Left cardiac atrium (tissue), 4 donors: ENCODE data around the gene ACOXL. TPM values are rescaled to one million over a fixed set of nuclear protein-coding genes. Genes with fewer than 3 reads are reported as not detected.

ENCODE experiments used
- ATAC-seq, 2 donors: fragments of 200-7000 bp; cut with Tn5 transposase; one replicate each; pipeline ENCODE4 v1.9.1; 2020; ENCODE audit warnings: mild to moderate bottlenecking in 2 of 2, moderate library complexity in 2 of 2
- DNase-seq: peaks from one replicate; pipeline ENCODE4 v3.0.0-alpha.2; 2020
- intact Hi-C, 2 donors: fragments of 100-400 bp; cut with DNase I; formaldehyde crosslinking; loops; one replicate each; pipeline versions ENCODE4 v1.14.1 to v1.15.1; 2022 to 2023
- total RNA-seq, 2 donors: library from RNA; stranded (reverse); fragmentation: NEBNext Ultra II Directional; extraction: Animal tissue kit (Norgen Biotek cat#: 25700); gene quantifications; one replicate each; pipeline ENCODE4 v1.2.1, GENCODE V29; 2021
- donor health status: DM: no; HTN: yes; CAD: no.
- donor health status: DM: no; HTN: yes; CAD: no; lungs with severe emphysema.
- donor health status: DM: yes; HTN: yes; CAD: no.
- donor health status: Dilated cardiomyopathy.

Gene ACOXL
- total RNA-seq, 2 donors from 2014 or later = 0.12 TPM; not detected in 1

DNA sequence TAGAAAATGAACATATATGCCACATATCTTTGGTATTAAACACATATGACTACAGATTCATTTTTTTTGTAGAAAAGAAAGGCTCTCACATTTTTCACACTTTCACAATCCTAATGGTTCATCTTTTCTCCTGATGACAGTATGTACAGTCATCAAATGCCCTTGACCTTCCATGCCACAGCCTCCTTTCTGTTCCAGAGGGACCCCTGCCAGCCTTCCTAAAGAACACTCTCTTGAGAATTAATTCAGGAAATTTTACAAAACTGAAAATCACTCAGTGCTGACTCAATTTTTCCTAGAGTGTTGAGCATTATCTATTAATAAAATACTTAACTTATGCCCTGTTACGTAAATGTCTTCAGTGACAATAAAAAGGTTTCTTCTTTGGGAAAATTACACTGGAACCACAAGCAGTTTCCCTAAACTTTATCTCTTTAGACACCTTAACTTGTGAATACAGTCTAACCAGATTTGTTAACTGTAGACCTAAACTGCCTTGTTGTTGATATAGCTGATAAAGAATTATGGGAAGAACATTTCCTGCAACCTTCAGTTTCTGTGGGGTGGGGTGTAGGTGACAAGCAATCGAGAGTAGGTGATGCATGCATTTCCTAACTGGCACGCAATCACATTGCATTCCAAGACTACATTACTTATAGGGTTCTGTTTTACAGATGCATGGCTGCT is 15.3 kb upstream of the ACOXL start:
- peak in 1 of 2 donors; percentile 61 for ATAC-seq
- DNase-seq = no peak
- intact Hi-C loops = no loop called here

DNA sequence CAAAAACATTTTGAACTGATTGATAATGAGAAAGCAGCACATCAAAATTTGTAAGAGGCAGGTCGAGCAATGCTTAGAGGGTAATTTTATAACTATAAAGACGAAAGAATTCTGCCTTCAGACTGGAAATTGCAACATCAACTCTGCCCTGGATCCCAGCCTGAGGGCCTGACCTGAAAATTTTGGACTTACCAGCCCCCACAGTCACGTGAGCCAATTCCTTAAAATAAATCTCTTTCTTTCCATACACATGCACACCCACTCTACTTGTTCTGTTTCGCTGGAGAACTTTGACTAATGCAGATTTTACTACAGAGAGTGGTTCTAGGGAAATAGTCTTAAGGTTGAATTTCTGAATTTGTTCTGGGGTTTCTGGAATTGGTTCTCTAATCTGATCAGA is 14.6 kb upstream of the ACOXL start:
- ATAC-seq (peak; percentile 83 to 86), DNase-seq (peak; percentile 31)
- intact Hi-C loops = no loop called here

DNA sequence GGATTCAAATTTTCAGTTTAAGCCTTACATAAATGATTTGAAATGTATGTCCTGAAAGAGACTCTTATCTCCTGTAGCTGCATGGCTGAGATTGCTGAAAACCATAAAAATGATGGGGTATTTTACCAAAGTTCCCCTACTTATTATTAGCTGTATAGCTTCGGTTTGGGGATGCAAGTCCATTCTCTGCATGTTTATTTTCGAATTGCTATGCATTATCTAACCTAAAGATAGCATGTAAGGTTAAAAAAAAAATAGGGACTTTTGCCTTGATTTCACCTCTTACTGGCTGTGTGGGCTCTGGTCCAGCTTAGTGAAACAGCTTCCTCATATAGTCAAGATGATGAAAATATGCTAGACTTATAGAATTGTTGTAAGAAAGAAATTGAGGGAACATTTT is 14.0 kb upstream of the ACOXL start:
- intact Hi-C loops = no loop called here
- ATAC-seq (no peak), DNase-seq (no peak)

DNA sequence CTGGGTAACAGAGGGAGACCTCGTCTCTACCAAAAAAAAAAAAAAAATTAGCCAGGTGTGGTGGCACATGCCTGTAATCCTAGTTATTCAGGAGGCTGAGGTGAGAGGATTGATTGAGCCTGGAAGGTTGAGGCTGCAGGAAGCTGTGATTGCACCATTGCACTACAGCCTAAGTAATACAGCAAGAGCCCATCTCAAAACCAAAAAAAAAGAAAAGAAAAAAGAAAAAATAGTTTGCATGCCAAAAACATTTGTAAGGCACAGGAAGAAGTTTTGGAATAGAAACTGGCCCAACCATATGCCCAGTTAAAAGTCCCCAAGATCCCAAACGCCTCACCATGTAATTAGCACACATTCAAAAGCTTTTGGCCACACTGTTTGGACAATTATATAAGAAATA is 13.4 kb upstream of the ACOXL start:
- intact Hi-C loops = no loop called here
- no peak for DNase-seq
- ATAC-seq = peak in 1 of 2 donors; percentile 55

DNA sequence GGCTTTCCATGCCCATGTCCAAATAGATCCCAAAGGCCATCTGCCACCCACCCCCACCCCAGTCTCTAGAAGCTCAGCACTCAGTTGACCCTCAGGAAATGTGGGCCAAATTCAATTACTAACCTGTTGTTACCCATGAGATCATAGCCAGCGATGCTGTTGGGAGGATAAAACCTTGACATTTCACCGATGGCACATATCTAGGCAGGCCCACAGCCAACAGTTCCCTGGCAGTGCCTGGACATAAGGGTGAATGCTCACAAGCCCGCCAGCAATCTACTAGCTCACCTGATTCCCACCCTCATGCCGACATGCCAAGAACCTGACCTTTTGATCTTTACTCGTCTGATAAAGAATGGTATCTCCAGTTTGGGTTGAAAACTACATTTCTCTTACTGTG is 11.8 kb upstream of the ACOXL start:
- DNase-seq (no peak), ATAC-seq (no peak)
- intact Hi-C loops = no loop called here

DNA sequence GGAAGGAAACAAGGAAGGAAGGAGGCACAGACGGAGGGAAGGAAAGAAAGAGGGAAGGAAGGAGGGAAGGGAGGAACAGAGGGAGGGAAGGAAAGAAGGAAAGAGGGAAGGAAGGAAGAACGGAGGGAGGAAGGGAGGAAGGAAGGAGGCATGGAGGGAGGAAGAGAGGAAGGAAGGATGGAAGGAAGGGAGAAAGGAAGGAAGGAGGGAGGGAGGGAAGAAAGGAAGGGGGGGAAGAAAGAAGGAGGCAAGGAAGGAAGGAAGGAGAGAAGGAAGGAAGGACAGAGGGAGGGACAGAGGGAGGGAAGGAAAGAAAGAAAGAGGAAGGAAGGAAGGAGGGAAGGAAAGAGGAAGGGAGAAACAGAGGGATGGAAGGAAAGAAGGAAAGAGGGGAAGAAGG is 7.6 kb upstream of the ACOXL start:
- intact Hi-C loops = no loop called here

DNA sequence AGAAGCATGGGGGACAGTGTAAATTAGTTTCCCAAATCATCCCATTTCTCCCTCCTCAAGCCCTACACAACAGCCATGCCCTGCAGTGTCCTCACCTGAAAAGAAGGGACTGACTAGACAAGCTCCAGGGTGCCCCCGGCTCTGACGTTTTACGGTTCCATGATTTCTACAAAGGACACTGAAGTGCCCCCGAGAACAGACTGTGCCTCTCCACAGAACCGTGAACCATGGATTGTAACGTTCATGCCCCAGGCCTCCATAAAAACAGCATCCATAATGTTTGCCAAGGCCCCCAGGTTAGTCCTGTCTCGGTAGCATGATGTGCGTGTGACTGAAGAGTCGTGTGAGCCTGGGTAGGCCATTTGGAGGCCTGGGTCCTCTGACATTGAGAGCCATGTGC is 7.0 kb upstream of the ACOXL start:
- DNase-seq = no peak
- intact Hi-C loops = no loop called here
- no peak for ATAC-seq

More for the DNA sequence above, 7.6 kb upstream of the ACOXL start:
- DNase-seq (no peak), ATAC-seq (no peak)

DNA sequence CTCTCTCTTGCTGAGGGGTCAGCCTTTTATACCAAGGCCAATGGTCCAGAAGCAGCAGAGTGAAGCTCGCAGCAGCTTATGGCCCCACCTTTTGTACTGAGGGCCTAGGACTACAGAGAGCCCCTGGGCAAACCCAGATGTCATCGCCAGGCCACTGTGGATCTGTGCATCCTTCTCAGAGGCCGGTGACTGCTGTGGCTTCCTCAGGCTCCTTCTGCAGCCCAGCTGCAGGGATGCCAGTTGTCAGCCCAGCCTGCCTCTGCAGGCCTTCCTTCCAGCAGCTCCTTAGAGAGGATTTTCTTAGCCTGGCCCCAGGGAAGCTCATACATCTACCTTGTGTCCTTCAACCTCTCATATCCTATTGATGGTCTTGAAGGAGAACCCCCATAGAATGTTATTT is 6.5 kb upstream of the ACOXL start:
- DNase-seq = no peak
- no peak for ATAC-seq
- intact Hi-C loops = no loop called here

DNA sequence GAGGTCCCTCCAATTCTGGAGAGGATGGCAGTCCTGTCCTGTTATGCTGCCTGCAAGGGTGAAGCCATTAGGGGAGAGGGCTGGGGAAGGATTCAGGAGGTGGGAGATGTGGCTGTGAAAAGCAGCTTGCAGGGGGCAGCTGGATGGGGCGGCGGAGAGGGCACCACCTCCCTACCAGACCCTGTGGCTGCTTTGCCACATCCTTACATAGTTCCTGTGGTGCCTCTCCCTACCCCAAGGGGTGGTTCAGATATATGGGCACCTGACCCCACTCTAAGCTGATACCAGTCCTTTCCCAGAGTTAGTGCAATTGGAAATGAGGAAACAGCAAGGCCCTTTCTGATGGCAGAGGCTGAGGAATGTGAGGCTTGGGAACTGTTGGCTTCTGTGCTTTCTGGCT is 6.1 kb upstream of the ACOXL start:
- intact Hi-C loops = no loop called here
- no peak for ATAC-seq
- no peak for DNase-seq

DNA sequence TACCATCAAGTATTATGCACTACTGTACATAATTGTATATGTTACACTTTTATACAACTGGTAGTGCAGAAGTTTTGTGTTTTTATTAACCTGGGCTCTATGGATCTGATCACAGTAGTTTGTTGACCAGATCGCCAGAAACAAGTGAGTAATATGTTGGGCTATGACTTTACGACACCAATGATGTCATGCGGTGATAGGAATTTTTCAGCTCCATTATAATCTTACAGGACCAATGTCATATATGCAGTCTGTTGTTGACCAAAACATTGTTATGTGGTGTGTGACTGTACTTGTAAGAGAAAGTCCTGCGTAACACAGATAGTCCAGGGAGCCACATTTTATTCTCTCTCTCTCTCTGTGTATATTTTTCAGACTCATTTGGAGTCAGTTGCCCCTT is 4.5 kb upstream of the ACOXL start:
- DNase-seq (no peak), ATAC-seq (no peak)
- intact Hi-C loops = no loop called here

DNA sequence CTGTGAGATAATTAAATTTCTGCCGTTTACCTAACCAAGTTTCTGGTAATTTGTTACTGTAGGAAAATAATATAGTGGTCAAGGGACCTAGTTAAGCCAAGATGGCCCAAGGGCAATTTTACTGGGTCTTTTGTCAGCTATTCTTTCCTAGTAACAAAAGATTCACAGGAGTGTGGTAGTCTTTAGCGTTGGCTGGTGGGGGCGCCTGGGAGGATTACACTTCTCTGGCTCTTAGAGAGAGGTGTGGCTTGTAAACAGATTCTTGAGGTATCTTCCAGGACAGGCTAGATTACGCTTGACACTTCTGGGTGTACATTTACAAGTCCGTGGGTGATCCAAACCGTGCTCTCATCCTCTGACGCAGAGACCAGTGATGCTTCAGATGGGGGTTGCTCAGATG is 3.3 kb upstream of the ACOXL start:
- intact Hi-C loops = no loop called here
- DNase-seq (no peak), ATAC-seq (no peak)

DNA sequence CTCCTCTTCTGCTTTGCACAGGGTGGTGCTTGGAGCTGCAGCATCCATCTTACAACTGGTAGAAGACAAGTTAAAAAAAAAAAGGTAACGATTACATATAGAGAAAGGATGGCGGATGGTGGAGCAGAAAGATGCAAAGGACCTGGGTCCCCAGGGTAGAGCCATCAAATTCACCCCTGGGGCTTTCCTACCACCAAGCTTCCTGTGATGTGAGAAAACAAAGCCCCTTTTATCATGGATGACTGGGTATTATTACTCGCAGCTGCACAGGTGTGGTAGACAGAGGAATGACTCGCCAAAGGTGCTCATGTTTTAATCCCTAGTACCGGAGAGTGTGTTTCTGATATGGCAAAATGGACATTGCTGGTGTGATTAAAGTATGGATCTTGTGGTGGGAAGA is 1.3 kb upstream of the ACOXL start:
- ATAC-seq = no peak
- DNase-seq = no peak
- intact Hi-C loops = no loop called here

DNA sequence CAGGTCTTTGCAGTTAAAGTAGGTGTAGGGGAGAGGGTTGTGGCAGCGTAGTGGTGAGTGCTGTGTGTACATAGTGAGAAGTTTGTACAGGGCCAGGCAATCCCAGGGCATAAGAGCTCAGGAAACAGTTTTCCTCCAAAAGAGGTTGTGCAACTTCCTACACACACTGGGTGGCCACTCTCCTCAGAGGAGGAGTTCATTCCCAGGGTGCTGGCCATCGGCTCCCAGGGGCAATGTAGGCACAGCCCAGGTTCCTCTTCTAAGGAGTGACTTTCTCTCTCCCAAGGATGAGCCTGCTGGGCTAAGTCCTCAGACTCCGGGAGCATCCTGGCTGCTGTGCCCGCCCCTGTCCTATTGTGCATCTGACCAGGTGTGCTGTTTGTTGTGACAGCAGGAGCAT is 3.0 kb downstream of the ACOXL start:
- peak in 1 of 2 donors; percentile 30 for ATAC-seq
- intact Hi-C loops = no loop called here
- DNase-seq = no peak

DNA sequence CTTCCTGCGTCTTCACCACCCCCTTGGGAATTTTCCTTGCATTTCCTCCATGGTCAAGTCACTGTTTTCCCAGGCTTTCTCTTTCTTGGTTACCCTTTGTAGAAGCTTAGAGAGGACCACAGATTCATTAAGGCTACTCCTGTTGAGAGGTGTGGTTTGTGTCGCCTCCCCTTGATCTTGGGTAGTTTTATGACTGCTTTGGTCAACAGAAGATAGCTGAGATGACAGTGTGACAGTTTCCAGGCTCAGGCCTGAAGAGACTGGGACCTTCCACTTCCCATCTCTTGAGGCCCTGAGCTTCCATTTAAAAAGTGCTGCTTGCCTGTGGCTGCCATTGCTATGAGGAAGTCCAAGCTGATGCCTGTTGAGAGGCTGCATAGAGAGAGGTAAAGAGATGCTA is 5.4 kb downstream of the ACOXL start:
- DNase-seq = no peak
- intact Hi-C loops = no loop called here
- no peak for ATAC-seq

DNA sequence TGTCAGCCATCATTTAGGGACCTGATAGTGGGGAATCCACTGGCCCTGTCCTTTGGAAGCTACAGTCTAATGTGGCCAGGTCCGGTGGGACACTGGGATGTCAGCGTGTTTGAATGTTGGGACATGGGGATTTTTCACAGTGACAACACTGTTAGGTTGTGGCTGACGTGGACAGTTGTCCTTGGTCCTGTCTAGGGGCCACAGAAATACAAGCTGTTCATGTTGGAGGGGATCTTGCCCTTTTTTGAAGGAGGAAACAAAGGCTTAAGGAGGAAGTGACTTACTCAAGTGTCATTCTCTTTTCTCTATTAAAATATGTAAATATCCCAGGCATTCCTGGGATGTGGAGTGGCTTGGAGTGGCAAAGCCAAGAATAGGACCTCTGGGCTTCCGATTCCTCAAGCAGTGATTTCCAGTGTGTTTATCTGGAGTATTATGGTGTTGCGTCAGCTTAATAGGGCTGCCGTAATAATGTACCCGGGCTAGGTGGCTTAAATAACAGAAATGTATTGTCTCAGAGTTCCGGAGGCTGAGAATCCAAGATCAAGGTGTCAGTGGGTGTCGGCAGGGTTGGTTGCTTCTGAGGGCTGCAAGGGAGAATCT is 8.5 kb downstream of the ACOXL start:
- intact Hi-C loops = no loop called here
- DNase-seq = no peak
- no peak for ATAC-seq

DNA sequence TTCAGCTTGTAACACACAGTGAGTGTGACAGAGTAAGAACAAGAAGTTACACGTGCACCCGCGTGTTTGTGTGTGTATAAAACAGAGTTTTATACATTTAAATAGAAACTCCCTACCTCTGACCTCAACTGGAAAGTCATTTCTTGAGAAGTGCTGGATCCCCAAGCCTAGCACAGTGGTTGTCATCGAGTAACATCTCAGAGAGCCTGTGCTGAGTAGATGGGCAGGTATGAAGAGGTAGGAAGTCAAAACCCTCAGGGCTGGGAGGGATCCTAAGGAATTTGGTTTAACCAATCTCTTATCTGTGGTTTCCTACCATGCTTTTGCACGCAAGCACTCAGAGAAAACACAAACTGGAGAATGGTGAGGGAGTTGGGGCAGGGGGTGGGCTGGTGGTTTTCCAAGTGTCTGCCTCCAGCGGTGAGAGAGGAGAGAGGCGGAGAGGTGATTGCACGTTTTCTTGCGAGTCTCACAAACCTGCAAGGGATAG is 9.2 kb downstream of the ACOXL start:
- intact Hi-C loops = no loop called here
- no peak for DNase-seq
- ATAC-seq = no peak

DNA sequence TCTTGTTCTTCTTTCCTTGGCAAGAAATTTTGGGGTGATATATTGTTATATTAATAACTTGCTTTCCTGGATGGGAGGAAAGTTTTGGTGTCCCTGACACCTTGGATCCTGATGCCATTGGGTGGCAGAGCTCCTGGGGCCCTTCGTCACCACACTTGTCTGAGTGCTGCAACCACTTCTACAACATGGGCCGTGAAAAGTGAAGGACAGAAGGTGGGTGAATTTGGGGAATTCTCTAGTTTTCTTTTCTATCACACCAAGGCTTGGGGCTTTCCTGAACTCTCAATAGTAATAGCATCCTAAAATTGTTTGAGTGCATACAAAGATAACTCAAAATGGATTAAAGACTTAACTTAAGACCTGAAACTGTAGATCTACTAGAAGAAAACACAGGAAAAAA is 10.0 kb downstream of the ACOXL start:
- DNase-seq (no peak), ATAC-seq (no peak)
- intact Hi-C loops = no loop called here

DNA sequence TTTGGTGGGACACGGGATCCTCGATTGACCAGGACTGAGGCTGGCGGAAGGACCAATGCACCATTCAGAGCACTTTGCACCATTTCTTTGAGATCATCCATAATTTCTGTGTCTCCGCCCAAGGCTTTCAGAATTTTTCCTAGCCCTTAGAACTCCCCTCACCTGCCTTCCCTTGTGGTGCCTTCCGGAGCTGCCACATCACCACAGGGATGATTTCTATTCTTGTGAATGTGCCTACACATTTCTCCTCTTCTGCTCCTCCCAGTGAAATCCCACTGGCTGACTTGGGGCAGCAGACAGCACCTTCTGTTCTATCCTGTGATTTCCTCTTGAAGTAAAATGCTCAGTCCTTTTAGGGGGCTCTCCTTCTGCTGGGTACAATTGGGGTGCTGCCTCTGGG is 11.2 kb downstream of the ACOXL start:
- no peak for ATAC-seq
- DNase-seq = no peak
- intact Hi-C loops = no loop called here

DNA sequence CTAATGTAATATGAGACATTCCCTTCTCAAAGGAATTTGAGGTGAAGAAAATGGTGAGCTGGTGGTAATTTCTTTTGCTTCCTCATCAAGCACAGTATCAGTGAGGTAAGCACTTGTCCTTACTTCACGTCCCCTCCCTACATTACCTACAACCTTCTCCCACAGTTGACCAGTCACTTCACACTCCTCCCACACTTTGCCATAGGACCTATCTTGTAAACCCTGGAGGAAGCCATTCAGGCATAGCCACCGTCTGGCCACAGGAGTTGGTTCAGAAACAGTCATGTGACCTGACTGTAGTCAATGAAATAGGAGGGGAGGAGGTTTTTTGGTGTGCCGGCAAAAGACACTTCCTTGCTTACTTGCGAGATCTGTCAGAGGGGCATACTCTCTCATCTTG is 12.1 kb downstream of the ACOXL start:
- no peak for DNase-seq
- intact Hi-C loops = no loop called here
- ATAC-seq = no peak

DNA sequence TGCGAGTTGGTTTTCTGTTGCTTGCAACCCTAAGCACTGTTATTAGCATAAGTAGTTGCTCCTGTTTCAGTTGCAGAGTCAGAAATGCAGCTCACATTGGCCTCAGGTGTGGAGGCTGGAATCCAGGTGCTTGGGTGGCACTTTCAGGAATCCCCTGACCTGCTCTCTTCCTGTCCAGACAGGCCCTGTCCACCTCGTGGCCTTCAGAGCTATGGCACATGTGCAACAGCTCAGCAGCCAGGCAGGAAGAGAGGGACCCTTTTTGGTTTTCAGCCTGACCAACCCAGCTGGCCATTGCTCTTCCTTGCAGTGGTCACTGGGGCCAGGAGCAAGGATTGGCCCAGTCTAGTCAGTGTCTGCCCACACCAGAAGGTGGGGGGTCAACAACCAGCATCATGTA is 12.7 kb downstream of the ACOXL start:
- intact Hi-C loops = no loop called here
- ATAC-seq (no peak), DNase-seq (no peak)
